Activated CD8-positive, alpha-beta T cell treated with anti-CD3 and anti-CD28 coated beads for 36 hours (primary cell): ENCODE measurements around the gene CSPG4. TPM values are rescaled to one million over a fixed set of nuclear protein-coding genes. Genes with fewer than 3 reads are reported as not detected.

ENCODE experiments used
- ATAC-seq: fragments of 200-7000 bp; cut with Tn5 transposase; one replicate; pipeline ENCODE4 v1.10.0; 2021; ENCODE audit warnings: mild to moderate bottlenecking, moderate library complexity
- CTCF ChIA-PET: fragments of 350-600 bp; sonication (Branson Sonifier 250); formaldehyde crosslinking; loops from one replicate; lab custom pipeline; 2021; ENCODE audit warnings: antibody characterized with exemption; lab: Charles Lee
- POLR2A ChIA-PET: fragments of 350-600 bp; sonication (Branson Sonifier 250); formaldehyde crosslinking; loops from one replicate; lab custom pipeline; 2021; ENCODE audit warnings: antibody characterized with exemption; lab: Charles Lee
- DNase-seq: peaks from one replicate; pipeline ENCODE4 v3.0.0-alpha.2; 2020
- H3K27ac Mint-ChIP-seq: one replicate; pipeline ENCODE4 v1.8.0; 2021; ENCODE audit warnings: mild to moderate bottlenecking, mixed read lengths
- H3K27me3 Mint-ChIP-seq: one replicate; pipeline ENCODE4 v1.8.0; 2021; ENCODE audit warnings: mixed read lengths
- H3K36me3 Mint-ChIP-seq: one replicate; pipeline ENCODE4 v1.8.0; 2021; ENCODE audit warnings: low read depth, mixed read lengths
- H3K4me1 Mint-ChIP-seq: one replicate; pipeline ENCODE4 v1.8.0; 2021; ENCODE audit warnings: low read depth, mixed read lengths
- H3K4me3 Mint-ChIP-seq: one replicate; pipeline ENCODE4 v1.8.0; 2021; ENCODE audit warnings: mild to moderate bottlenecking, moderate library complexity, mixed read lengths
- H3K9me3 Mint-ChIP-seq: one replicate; pipeline ENCODE4 v1.8.0; 2021; ENCODE audit warnings: mixed read lengths
- CTCF ChIP-seq: fragments of 200-600 bp; IDR thresholded peaks from one replicate; pipeline ENCODE4 v1.8.0; 2022; ENCODE audit warnings: antibody characterized with exemption, mild to moderate bottlenecking
- intact Hi-C: fragments of 100-400 bp; cut with micrococcal nuclease; formaldehyde crosslinking; loops from one replicate; pipeline ENCODE4 v1.10.0; 2022
- total RNA-seq, 2 experiments: library from RNA; stranded (reverse); gene quantifications; one replicate each; pipeline ENCODE4 v1.2.3, GENCODE V29; 2021

CSPG4 gene
- total RNA-seq, 2 experiments from 2014 or later: not detected

- ChIA-PET POLR2A (no interaction called here), CTCF (interaction anchor here (0.8 to 1.3 kb wide), 4 partner anchors 9 to 28 kb away, joined by 3 to 5 read pairs (median 4); partner anchors contain the start of gene SNX33)
- H3K4me1 Mint-ChIP-seq: no peaks in the 10 kb centered on the region
- H3K9me3 Mint-ChIP-seq: no peaks in the 10 kb centered on the region
- no peak overlapping the region for H3K4me3 Mint-ChIP-seq
- intact Hi-C loops: no loop called here
- ATAC-seq: peak; percentile 75
- no peak for TF ChIP-seq CTCF
- peak; percentile 16 for DNase-seq
- no peak overlapping the region for H3K27ac Mint-ChIP-seq
- H3K27me3 Mint-ChIP-seq: no peaks in the 10 kb centered on the region
- H3K36me3 Mint-ChIP-seq: no peaks in the 10 kb centered on the region
Measured at GRCh38 chr15:75669191-75669878, 43.3 kb downstream of the CSPG4 start.

- no peaks in the 10 kb centered on the region for H3K36me3 Mint-ChIP-seq
- ChIA-PET POLR2A (no interaction called here), CTCF (interaction anchor here (1.2 kb wide), 1 partner anchor 299 kb away, joined by 4 read pairs; the partner anchor contains the start of gene MAN2C1)
- H3K4me1 Mint-ChIP-seq: no peaks in the 10 kb centered on the region
- DNase-seq (no peak), ATAC-seq (no peak)
- intact Hi-C loops: no loop called here
- H3K9me3 Mint-ChIP-seq: no peaks in the 10 kb centered on the region
- H3K27me3 Mint-ChIP-seq: no peaks in the 10 kb centered on the region
- H3K27ac Mint-ChIP-seq: no peak overlapping the region
- H3K4me3 Mint-ChIP-seq: no peak overlapping the region
- no peak for TF ChIP-seq CTCF
Measured at GRCh38 chr15:75666823-75667501, 45.7 kb downstream of the CSPG4 start.

DNA sequence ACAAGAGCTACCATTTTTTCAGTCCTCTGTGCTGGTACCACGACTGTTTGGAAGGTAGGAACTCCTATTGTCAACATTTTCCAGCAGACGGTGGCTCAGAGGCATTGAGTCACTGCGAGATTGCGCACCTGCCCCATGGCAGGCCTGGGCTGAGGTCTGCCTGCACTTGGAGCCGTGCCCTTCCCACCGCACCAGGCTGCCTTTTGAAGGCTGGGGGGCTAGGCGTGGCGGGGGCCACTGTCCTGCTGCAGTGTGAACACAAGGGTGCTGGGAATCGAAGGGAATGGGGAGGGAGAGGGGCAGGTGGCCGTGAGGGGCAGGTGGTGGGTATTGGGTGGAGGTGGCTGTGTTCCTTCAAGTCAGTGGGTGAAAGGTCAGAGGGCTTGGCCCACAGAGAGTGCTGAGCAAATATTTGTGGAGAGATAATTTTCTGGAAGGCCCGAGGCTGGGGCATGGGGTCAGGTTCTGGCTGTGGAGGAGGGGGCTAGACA lies 48.7 kb downstream of the CSPG4 start:
- ChIA-PET POLR2A (no interaction called here), CTCF (no interaction called here)
- H3K36me3 Mint-ChIP-seq: no peaks in the 10 kb centered on the region
- H3K27ac Mint-ChIP-seq: no peak overlapping the region
- DNase-seq (no peak), ATAC-seq (no peak)
- no peak for TF ChIP-seq CTCF
- H3K4me1 Mint-ChIP-seq: no peaks in the 10 kb centered on the region
- no peak overlapping the region for H3K4me3 Mint-ChIP-seq
- H3K27me3 Mint-ChIP-seq: no peaks in the 10 kb centered on the region
- intact Hi-C loops: no loop called here
- no peaks in the 10 kb centered on the region for H3K9me3 Mint-ChIP-seq

DNA sequence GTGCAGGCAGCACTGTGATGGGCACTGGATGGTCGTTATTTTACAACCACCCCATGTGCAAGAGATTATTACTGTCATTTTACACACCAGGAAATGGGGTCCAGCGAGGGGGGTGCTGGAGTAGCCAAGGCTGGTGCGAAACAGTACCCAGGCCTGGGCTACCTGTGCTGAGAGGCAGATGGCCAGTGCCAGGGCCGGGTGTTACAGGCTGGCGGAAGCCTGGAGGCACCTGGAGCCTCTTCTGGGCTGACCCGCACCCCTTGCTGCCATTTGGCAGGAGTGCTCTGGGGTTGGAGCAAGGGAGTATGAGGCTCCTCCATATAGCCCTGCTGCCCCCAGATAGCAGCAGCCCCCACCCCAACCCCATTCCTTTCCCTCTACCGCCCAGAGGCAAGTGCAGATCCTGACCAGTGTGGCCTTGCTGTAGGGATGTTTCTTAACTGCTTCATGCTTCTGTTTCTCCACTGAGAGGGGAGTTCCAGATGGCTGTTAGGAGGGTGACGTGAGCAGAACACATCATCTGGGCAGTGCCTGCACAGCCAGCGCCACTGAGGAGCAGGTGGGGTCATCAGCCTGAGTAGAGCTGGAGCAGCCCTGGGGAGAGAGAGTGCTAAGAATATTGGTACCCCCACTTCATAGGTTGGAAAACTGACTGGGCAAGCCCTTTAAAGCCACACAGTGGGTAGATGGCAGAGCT lies 49.7 kb downstream of the CSPG4 start:
- Mint-ChIP-seq H3K4me1 (no peaks in the 10 kb centered on the region), H3K9me3 (no peaks in the 10 kb centered on the region), H3K36me3 (no peaks in the 10 kb centered on the region), H3K27ac (no peak overlapping the region), H3K4me3 (no peak overlapping the region), H3K27me3 (no peaks in the 10 kb centered on the region)
- ChIA-PET POLR2A (no interaction called here), CTCF (interaction anchor here (0.6 kb wide), 1 partner anchor 42 kb away, joined by 3 read pairs; no protein-coding TSS in a partner anchor)
- DNase-seq: no peak
- no peak for TF ChIP-seq CTCF
- ATAC-seq: no peak
- intact Hi-C loops: no loop called here
